NCI-H146 treated with DMSO at 0.1 percent for 48 hours (cell line): ENCODE measurements around the gene HSPA2.
"Not testable (repeated sequence)": the region's sequence is repeated elsewhere in the genome, so short reads cannot be mapped to it uniquely, and the experiment has no call there.

Experiments
- DNase-seq: peaks from one replicate; lab custom pipeline; 2025; ENCODE audit not compliant: unreplicated experiment; lab: John Stamatoyannopoulos, UW

The HSPA2 gene

DNA sequence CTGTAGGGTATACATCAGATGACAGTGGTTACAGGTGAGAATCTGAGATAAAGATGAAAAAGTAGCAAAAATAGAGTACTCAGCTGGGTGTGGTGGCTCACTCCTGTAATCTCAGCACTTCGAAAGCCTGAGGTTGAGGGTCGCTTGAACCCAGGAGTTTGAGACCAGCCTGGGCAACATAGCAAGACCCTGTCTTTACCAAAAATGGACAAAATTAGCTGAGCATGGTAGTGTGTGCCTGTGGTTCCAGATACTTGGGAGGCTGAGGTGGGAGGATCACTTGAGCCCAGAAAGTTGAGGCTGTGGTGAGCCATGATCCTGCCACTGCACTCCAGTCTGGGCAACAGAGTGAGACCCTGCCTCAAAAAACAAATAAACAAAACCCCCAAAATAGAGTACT, 17.7 kb downstream of the HSPA2 start:
- DNase-seq, result not testable (repeated sequence)

DNA sequence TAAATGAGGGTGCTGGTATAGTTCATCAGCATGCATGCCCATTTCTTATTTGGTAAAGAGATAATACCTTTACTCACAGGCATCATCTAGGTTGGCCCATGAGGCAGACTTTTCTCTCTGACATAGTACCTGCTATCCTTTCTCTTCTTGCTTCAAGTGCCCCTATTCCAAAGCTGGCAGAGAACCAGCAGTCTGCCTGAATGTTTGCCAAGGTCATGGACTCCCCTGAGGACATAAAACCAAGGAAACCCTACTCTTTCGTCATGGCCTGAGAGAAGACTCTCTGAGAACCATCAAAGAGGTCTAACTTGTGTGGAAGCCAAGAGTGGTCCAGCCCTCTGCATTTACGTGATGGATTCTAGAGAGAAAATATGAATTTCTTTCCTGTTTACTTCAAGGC, 21.1 kb downstream of the HSPA2 start:
- DNase-seq, result no peak

DNA sequence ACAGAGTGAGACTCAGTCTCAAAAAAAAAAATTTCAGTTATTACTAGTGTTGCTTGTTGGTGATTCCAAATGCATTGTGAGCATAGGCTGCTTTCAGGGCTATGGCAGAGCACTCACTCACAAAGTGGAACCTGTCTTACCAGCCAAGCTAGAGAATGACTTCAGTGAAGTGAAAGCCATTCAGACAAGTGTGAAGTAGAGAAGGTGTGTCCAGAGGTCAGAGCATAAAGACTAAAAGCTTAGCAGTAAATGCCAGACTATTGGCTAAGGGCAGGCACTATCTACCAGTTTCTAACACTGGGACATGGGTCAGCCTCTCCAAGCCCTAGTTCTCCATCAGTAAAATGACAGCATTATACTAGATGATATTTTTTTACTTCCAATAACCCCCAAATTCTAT, 21.9 kb downstream of the HSPA2 start:
- DNase-seq, result no peak

DNA sequence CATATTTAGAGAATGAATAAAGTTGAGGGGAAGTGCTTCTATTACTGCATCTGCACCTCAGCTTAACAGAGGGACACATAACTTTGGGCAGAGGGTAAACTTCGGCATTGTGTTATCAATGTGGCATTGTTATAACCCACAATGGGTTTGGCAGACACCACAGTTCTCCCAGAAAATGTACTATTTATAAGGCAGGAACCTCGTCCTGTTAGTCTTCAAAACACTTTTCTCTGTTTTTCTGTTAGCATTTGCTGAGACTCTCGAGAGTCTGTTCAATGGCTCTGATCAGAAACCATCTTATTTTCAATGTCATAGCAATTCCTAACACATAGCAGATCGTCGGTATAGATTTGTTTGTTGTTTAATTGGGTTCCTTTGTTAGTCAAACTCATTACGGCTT, 23.2 kb downstream of the HSPA2 start:
- no peak for DNase-seq

DNA sequence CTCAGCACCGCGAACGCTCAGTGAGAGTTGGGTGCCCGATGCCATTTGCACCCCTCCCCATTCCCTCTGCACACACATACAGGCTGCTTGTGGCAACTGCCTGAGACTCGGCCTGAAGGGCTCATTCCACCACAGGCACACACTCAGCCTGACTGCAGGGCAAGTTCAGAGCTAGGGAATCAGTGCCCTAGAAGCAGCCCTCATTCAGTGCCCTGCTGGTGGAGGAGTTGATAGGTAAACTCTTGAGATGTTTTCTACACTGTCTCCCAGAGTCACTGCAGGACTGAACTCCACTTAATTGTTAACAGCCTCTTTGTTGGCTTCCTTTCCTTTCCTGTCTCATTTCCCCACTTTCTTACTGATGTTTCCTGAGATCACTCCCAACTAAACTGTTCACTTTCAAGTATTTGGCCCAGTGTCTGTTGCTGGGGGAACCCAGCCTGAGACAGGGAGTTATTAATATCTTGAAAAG, 26.1 kb downstream of the HSPA2 start:
- DNase-seq, result no peak

DNA sequence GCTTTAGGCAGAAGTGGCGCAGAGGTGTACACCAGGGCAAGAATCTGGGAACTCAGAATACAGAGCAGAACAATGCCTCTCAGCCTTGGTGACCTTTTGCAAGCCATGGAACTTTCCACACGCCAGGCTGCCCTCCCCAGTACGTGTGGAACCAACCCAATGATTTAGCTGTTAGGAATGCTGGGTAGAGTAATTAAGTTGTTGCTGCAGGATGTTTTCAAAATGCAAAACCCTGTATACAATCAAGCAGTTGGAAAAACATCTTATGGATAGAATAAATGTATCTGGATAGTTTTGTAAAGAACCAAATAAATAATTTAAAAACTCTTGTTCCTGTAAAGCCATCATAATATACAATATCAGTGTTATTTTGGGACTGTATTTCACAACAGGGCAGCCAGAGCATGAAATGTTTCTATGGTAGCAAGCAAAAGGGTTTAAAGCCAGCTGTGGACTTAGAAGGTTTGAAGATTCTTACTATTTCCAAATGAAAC, 28.6 kb downstream of the HSPA2 start:
- DNase-seq, result no peak

DNA sequence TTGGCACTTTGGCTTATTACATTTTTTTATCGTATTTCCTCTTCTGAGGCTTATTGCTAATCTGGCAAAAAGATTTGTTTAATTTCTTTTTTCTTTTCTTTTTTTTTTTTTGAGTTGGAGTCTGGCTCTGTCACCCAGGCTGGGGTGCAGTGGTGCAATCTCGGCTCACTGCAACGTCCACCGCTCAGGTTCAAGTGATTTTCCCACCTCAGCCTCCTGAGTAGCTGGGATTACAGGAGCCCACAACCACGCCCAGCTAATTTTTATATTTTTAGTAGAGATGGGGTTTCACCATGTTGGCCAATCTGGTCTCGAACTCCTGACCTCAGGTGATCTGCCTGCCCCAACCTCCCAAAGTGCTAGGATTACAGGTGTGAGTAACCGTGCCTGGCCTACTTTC, 29.1 kb downstream of the HSPA2 start:
- DNase-seq, result not testable (repeated sequence)

DNA sequence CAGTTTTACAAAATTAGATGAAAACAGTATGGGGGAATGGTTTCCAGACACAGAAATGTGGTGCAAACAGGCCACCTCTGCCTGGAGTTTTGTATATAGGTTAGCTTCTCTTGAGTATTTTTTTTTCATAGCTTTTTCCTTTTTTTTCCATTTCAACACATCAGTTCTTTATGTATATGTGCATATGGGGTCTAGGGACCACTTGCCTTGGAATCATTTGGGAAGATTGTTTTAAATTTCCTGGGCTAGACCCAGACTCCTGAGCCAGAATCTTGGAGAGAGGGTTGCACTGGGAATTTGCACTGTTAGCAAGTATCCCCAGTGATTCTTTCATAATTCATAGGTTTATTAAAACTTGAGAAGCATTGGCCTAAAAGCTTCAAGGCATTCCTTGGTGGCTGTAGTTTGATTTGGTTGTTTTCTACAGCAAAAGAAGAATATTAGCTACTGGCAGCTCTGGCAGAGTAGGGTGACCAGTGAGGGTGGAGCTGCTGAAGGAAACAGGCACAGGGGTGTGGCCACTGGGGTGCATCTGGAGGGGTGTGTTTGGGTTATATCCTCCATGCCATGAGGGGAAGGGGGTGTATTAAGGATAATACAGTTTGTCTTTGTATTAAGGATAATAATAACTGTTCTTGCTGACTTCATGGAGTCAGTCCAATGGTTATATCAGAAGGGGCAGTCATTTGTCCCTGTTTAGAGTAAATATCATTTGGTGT, 32.0 kb downstream of the HSPA2 start:
- no peak for DNase-seq

DNA sequence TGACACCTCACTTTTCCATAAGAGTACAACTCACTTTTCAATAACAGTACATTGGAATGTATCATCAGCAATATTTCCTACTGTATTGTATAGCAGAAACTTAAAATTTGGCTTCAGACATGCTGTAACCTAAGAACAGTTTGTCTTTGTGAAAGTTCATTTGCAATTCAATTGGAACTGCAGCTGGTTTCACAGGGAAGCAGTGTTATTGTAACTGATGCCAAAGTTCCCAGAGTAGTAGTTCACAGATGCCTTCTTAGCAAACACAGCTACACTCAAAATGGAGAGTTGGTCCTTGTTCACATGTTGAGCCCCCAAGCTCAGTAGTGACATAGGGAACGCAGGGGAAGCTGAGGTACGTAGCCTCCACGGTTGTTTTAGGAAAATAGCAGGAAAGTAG, 32.6 kb downstream of the HSPA2 start:
- no peak for DNase-seq

DNA sequence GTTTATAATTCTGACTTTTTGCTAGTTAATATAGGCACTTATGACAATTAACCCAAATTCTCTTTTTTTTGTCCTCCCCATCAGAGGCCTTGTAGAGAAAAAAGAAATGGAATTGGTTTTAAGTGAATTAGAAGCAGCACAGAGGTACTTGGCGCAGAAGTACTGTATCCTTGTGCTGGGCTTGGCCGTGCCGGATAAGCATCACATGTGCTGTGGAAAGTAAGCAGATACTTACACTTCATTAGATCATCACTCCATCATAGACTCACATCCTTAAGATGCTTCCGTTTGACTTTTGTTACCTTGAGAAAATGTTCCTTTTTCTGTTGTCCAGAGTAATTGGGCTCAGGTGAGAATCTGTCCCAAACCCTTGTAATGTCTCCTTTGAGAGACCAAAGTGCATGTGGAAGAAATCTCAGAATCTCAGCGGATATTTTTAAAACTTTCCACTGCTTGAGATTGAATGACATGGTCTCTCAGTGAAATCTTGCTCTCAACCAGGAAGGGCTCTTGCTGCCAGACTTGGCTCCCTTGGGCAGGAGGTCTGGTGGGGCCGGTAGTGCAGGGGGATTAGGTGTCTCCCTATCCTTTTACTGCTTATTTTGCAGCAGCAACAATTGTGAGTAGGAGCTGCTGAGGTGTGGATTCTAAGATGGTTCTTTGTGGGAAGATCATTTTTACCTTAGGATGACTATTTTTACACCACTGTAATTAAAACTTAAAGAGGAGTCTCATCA, 34.0 kb downstream of the HSPA2 start:
- no peak for DNase-seq

DNA sequence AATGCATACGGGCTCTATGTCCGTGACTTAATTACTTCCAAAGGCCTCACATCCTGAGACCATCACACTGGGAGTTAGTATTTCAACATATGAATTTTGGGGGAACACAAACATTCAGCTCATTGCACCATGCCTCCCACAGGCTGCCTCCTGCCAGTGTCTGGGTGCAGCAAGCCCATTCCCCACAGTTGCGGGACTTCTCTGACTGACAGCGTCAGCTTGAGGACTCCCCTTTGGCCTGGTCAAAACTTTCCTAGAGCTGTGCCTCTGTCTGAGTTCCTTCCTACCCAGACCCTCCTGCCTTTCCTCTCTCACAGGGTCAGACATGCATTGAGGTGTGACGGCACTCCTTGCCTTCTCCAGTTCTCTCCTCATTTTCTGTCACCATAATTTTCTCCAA, 36.7 kb downstream of the HSPA2 start:
- DNase-seq, result no peak

DNA sequence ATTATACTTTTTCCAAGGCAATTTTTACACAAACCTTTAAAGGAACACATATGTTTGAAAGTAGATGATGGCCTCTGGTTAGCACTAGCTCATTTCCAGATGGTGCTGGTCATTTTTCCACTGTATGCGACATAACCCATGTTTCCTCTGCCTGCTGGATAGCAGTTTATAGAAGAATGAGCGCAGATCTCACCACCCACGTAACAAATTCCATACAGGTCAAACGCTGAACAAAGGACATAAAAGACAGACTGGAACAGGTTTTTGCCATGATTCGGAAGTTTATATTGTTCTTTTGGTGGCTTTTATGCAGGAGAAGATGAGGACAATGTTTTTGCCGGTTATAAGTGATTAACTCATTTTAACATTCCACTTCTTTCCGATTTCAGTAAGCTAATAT, 39.9 kb downstream of the HSPA2 start:
- DNase-seq, result no peak

DNA sequence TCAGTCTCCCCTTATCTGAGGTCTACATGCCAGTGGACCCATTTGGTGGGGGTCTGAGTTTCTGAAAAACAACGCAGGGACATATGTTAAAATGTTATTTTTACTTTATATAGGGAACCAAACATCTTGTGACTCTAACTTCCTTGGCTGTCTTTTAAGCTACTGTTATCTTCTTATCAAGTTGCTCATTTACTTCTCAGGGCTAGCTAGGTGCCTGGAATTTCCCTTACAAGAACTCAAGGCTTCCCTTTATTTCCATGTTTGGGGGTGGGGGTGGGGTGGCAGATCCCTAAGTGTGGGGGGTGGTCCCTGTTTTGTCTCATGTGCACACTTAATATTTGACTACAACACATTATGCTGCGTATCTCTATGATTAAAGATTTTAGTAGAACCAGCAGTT, 40.8 kb downstream of the HSPA2 start:
- DNase-seq, result no peak

DNA sequence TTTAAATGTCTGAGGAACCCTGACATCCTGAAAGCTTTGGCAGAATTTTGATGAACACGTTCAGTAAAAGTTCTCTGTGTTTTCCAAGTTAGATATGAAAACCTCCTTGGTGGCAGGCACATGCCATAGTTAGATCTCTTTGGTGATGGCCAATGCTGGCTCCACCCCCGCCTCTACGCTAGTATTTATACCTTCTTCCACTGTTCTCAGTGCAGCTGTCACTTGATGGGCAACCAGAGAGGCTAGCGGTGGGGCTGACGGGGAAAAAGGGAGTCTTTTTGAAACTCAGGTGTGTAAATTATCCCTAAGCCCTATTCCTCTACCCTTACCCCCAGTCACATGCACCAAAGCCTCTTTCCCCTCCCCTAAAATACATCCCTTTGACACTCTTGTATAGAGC, 41.3 kb downstream of the HSPA2 start:
- no peak for DNase-seq

DNA sequence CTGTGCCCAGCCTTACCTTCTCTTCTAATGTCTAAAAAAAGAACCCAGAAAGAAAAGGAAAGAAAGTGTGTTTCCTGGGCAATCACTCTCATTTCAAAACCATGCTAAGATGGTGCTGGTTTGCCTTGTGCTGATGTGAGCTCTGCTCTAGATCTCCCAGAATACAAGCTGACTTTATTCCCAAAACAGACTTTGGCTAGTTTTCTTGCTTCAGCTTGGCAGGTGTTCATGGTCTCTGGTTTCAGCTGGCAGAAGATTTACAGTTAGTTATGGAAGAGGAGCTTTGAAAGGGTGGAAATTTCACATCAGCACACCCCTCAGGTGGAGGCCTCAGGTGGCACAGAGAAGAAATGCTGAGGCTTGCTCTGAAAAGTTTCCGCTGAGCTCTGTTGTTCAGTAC, 43.6 kb downstream of the HSPA2 start:
- DNase-seq, result no peak

DNA sequence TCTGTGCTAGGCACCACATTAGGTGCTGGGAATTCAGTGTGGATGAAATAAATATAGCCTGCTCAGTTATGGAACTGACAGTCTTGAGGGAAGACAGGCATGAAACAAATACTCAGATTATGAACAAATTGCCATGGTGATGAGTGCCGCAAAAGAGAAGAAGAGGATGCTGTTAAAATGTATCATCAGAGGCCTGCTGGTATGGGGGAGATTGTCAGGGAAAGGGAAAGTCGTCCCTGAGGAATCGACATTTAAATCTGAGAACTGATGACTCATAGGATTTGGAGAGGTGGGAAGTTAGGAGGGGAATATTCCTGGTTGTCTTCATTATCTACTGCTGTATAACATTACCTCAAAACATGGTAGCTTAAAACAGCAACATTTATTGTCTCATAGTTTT, 51.3 kb downstream of the HSPA2 start:
- DNase-seq, result no peak
